ENCODE results near the gene NCF2. TPM values are rescaled to one million over a fixed set of nuclear protein-coding genes. Genes with fewer than 3 reads are reported as not detected.
"Not testable (repeated sequence)": the region's sequence is repeated elsewhere in the genome, so short reads cannot be mapped to it uniquely, and the experiment has no call there.

Gene NCF2
- total RNA-seq, 1 donor from 2014 or later, result 4.5 TPM

DNA sequence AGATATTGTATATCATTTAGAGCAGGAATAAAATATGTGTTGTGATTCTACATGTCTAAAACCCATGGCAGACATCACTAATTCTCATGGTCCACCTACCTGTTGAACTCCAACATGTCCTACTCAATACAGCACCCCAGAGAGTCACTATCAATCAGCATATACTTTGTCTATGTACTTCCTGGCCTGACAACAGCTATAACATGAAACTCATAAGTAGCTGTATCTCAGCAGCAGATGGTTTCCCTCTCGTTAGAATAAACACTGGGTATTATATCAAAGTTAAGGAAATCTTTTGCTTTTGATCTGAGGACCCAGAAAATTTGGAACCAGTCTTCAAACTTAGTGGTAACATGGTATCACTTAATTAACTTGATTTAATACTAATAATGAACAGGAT lies 29.5 kb upstream of the NCF2 start:
- intact Hi-C loops (cut with DNase I), result loop anchor here (5.0 kb wide), 1 partner anchor 337 kb away; no protein-coding TSS in a partner anchor
- DNase-seq (ENCODE audit: low spot score), result no peak

DNA sequence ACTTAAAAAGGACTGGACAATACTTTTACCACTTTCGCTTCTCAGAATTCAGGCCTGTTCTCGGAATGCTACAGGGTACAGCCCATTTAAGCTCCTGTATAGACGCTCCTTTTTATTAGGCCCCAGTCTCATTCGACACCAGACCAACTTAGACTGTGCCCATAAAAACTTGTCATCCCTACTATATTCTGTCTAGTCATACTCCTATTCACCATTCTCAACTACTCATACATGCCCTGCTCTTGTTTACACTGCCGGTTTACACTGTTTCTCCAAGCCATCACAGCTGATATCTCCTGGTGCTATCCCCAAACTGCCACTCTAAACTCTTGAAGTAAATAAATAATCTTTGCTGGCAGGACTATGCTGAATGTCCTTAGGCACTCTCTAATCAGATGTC lies 27.9 kb upstream of the NCF2 start:
- intact Hi-C loops (cut with DNase I); DNase-seq (ENCODE audit: low spot score): not testable (repeated sequence)

DNA sequence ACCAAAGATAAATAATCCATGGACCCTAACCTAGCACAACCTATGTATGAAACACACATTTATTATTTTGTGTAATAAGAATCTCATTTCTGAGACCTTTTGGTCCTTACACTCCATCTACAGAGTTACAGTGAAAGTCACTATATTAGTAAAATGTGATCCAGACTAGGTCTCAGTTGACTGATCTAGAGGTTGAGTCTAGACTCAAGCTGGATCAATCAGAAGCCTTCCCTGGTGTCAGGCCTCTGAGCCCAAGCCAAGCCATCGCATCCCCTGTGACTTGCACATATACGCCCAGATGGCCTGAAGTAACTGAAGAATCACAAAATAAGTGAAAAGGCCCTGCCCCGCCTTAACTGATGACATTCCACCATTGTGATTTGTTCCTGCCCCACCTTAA lies 22.7 kb upstream of the NCF2 start:
- DNase-seq (ENCODE audit: low spot score); intact Hi-C loops (cut with DNase I): not testable (repeated sequence)

DNA sequence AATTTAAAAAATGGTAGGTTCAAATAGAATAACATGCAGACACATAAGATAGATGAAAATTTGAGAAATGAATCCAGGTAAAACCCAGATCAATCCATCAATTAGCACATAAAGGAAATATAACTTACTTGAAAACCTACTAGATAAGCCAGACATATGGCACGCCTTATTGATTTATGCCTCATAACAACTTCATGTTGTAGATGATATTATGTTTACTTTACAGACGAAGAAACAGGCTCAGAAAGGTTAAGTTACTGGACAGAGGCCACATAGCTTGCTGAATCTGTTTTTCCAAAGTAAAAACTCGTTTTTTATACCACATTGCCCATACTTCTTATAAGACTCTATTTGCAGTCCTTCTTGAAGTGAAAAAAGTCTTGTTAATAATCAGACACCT lies 22.1 kb upstream of the NCF2 start:
- intact Hi-C loops (cut with DNase I), result no loop called here
- no peak for DNase-seq (ENCODE audit: low spot score)

DNA sequence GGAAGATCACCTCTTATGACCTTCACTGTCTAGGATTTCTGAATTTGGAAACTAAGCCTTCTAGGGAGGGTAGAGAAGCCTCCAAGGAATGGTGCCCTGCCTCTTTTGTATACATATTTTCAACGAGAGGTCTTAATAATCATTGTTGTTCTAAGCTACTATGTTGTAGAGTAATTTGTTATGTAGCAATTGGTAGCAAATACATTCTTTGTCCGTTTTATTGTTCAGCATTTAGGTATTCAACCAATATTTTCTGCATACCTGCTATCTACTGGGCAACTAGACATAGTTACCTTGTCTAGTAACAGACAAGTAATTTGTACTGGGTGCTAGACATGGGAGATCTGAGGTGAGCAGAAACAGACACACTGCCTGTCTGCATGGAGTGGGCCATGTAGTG lies 20.8 kb upstream of the NCF2 start:
- intact Hi-C loops (cut with DNase I), result no loop called here
- DNase-seq (ENCODE audit: low spot score), result no peak

DNA sequence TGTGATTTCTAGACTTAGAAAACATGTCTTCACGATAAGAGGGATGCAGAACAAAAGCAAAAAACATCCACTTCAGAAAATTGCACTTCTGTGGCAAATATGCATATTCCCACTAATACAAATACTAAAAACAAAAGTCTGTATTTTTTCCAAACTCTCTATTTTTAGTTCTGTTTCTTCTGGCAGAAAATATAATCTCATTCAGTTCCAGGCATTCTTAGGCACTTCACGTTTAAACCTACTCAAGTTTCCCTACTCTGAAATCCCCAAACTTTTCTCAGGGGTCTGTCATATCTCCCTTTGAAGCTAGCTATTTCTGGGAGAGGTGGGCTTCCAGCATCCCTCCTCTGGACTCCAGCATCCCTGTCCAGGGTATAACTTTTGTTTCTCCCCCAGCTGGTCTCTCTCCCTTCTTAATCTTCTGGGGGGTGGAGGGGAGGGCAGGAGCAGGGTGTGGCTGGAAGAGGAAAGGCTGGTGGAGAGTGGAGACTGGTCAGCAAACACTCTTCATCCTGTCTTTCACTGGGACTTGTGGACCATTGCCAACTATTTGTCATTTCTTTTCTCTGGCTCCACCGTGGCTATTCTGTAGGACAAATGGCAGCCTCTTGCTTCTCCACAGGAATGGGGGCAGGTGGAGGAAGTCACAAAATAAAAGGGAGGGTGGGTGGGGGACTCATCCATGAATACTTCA lies 19.6 kb upstream of the NCF2 start:
- intact Hi-C loops (cut with DNase I), result loop anchor here (5.0 kb wide), 1 partner anchor 68 kb away; no protein-coding TSS in a partner anchor
- DNase-seq (ENCODE audit: low spot score), result no peak

DNA sequence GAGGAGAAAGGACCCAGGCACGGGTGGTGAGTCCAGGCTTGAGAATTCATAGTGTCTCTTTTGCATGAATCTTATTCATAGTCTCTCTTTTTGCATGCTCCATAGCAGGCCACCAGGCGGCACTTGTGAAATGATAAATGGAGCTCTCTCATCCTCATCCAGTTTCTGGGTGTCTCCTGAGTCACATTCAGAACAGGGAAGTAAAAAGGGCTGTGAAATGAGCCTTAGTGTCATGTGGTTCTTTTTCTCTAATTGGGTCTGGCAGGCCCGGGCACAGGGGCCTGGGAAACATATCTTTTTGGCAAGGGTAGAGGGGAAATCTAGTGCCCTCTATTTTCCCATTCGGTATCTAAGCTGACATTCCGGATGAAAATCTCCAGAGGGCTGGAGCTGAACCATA lies 19.1 kb upstream of the NCF2 start:
- intact Hi-C loops (cut with DNase I), result loop anchor here (5.0 kb wide), 1 partner anchor 67 kb away; no protein-coding TSS in a partner anchor
- DNase-seq (ENCODE audit: low spot score), result peak; percentile 87

DNA sequence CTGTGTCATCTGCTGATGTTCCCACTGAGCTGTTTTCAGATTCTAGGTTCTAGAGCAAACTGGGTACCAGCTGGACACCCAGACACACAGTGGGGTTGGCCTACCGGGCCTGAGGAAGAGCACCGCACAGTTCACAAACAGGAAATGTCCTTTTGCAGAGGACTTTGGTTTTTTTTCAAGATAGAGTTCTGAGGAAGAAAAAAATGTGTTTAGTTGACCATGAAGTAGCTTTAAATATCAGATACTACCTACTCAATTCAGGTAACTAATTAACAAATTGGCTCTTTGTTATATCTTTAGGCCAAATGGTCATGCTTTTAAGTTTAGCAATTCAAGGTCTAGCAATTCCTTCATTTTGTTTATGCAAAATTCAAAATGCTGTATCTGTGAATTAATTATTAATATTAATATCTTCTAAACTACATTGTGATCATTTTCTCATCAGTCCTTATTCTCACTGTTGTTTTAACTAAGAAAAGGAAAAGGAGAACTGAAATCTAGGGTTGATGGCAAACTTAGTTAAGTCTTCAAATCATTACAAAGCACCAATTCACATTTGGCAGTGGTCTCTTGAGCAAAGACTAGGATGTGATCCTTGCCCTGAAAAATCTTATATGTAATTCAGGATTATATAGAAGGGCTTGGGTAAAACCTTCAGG lies 17.2 kb upstream of the NCF2 start:
- intact Hi-C loops (cut with DNase I), result loop anchor here (5.0 kb wide), 1 partner anchor 65 kb away; no protein-coding TSS in a partner anchor
- no peak for DNase-seq (ENCODE audit: low spot score)

DNA sequence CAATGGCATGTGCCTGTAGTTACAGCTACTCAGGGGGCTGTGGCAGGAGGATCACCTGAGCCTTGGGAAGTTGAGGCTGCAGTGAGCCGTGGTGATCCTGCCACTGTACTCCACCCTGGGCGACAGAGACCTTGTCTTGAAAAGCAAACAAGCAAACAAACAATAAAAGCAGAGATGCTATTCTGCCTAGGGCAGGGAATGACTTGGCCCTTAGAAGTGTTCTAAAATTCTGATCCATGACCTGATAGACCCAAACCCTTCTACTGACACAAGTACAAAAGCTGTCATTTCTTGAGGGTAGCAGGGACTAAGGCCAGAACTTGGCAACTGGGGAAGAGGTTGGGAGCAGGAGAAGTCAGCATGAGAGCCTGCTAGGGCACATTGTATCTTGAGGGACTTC lies 15.6 kb upstream of the NCF2 start:
- intact Hi-C loops (cut with DNase I), result loop anchor here (5.0 kb wide), 1 partner anchor 64 kb away; no protein-coding TSS in a partner anchor
- DNase-seq (ENCODE audit: low spot score), result no peak

DNA sequence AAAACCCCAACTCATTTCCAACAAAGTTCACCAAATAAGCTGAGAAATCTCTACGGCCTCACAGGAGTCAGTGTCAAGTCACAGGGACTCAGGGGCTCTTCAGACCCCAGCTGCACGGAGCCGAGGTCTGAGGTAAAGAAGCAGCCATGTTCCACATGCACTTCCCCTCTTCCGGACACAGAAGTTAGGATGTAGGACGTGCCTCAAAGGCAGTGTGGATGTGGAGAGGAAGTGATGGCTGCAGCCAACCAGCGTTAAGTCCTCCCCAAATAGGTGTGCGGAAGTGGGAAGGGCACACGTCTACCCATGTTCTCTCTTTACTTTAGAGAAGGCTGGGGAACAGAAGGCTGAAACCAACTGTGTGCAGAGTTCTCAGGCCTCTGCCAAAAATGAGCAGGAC lies 14.6 kb upstream of the NCF2 start:
- intact Hi-C loops (cut with DNase I), result loop anchor here (5.0 kb wide), 1 partner anchor 63 kb away; no protein-coding TSS in a partner anchor
- peak; percentile 90 for DNase-seq (ENCODE audit: low spot score)

DNA sequence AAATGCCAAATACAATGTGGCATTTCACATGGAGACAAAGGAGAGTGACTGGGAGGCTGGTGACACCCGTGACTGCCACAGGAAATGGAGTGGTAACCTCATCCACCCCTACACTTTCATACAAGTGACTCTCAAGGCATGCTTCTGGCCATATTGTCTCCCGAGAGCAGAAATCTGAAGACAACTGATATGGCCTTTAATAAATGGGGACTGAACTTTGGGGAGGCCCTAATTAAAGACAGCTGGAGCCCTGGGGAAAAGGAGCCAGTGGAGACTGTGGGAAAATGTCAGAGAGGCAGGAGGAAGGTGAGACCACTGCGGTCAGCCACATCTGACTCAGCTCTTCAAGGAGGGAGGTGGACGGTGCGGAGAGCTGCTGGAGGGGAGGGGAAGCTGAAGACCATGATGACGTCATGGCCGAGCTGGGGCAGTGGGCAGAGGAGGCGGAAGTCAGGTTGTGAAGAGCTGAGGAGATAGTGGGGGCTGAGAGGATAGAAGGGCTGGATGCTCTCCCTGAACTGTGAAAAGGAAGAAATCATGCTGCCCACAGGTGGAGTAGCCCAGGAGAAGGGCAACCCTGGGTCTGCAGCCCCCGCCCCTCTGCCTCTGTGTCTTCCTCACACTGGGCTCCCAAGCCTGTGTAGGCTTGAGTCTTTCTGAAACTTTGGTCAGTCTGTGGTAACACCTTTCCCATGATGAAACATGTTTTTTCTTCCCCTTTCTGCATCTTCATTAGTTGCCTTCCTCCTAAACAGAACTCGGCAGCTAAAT lies 14.0 kb upstream of the NCF2 start:
- DNase-seq (ENCODE audit: low spot score), result peak; percentile 93

DNA sequence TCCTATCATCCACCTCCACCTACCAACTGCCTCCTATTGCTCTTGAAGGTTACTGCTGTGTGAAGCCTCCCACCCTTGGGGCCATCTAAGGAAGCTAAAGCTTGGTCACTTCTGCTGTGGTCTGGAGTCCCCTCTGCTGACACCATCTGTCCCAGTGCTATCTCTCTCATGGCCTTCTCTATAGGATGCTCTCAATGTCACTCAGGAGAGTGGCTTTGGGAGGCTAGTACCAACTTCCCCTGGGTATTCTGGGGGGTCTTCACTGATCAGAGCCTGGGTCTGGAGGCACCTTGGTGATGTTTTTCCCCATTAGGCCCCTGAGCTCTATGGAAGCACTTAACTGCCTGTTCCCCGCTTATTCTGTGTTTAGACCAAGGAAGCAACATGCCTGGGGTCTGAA lies 12.3 kb upstream of the NCF2 start:
- intact Hi-C loops (cut with DNase I), result no loop called here
- no peak for DNase-seq (ENCODE audit: low spot score)

More for the DNA sequence above, 14.0 kb upstream of the NCF2 start:
- intact Hi-C loops (cut with DNase I), result no loop called here

DNA sequence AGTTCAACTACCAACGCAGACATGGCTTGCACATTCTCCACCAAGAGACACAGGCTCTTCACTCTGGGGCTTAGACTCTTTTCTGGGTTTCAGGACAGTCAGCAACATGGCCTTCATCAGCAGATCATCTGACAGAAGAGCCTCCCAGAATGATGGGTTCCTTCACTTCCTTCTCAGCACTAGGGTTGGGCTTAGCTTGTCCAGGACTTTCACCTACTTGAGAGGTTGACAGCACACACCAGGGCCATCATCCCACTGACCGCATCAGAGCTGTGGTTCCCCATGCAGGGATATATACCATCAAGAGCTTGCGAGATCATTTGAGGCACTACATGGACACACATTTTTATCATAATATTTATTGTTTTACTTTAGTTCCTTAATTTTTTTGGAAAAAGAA lies 10.4 kb upstream of the NCF2 start:
- intact Hi-C loops (cut with DNase I), result no loop called here

DNA sequence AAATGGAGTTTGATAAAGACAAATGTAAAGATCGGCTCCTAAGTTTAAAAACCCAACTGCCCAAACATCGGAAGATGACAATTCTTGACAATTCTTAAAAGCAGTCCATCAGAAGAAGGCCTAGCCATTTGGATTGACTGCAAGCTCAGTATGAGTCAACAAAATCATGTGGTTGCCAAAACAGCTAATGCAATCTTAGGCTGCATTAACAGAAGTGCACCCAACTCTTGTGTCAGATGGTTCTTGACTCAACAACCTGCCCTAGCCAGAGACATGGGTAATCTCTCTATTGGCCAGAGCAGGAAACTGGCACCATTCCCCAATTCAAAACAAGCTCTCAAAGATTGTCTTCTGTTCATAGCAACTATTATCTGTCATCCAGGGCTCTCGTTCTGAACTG lies 9.9 kb upstream of the NCF2 start:
- intact Hi-C loops (cut with DNase I), result no loop called here
- DNase-seq (ENCODE audit: low spot score), result no peak

More for the DNA sequence above, 10.4 kb upstream of the NCF2 start:
- DNase-seq (ENCODE audit: low spot score), result no peak

DNA sequence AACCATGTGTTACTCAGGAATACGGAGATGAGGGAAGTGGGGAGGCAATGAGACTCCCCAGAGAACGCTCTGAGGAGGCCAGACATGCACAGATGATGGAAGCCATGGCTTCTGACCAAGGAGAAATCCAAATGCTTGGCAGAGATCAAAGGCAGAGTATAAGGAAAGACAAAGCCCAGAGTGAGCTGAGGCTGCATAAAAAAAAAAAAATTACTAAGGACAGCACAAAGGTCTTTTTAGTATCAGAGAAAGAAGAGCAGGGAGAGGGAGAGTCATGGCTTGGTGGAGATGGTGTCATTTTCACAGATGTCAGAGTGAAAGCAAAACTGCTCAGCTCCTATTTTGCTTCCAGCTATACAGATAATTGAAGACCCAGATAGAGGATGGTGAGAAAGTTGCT lies 8.1 kb upstream of the NCF2 start:
- no peak for DNase-seq (ENCODE audit: low spot score)
- intact Hi-C loops (cut with DNase I), result no loop called here

DNA sequence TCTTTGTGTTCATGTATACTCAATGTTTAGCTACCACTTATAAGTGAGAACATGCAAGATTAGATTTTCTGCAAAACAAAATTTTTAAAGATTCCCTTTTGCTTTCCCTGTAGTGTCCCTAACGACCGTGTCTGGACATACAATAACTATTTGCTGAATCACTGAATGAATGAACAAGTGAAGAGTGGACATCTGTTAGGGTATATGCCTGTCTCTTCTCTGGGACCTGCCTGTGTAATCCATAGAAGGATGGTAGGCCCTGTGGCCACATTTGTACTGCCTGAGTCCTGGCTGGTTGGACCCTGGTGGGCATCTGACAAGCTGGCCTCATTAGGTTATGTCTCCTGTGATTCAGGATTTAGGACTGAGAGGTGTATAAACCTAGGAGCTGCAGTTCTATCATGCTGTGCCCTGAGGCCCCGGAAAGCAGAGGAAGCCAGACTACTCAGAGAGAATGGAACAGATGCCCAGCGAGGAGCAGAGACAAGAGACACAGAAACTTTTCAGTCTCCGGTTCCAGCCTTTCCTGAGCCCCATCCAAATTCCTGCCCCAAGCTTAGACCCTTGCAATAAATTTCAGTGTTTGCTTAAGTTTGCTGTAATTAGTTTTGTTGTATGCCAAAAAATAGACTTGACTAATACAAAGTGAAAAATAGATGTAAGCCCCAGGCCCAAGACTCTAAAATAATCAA lies 7.5 kb upstream of the NCF2 start:
- DNase-seq (ENCODE audit: low spot score), result no peak
- intact Hi-C loops (cut with DNase I), result no loop called here

DNA sequence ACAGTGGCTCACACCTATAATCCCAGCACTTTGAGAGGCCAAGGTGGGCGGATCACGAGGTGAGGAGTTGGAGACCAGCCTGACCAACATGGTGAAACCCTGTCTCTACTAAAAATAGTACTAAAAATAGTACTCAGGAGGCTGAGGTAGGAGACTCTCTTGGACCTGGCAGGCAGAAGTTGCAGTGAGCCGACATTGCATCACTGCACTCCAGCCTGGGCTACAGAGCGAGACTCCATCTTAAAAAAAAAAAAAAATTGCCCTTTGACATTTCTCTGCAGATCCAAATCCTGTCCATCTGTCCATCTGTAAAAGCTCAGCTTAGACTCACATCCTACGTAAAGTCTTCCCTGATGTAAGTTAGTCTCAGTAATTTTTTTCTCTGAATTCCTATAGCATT lies 6.2 kb upstream of the NCF2 start:
- no peak for DNase-seq (ENCODE audit: low spot score)
- intact Hi-C loops (cut with DNase I), result no loop called here

DNA sequence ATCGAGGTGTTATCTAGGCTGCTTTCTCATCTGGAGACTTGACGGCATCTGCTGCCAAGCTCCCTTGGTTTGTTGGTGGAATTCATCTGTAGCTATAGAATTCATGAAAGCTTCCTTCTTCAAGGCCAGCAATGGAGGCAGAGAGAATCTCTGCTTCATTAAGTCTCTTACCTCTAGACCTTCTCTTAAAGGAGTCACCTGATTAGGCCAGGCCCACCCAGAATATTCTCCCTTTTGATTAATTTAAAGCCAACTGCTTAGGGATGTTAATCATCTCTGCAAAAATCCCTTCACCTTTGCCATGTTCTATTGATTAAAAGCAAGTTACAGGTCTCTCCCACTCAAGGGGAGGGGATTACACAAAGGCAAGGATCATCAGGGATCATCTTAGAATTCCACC lies 5.3 kb upstream of the NCF2 start:
- DNase-seq (ENCODE audit: low spot score), result no peak
- intact Hi-C loops (cut with DNase I), result no loop called here

DNA sequence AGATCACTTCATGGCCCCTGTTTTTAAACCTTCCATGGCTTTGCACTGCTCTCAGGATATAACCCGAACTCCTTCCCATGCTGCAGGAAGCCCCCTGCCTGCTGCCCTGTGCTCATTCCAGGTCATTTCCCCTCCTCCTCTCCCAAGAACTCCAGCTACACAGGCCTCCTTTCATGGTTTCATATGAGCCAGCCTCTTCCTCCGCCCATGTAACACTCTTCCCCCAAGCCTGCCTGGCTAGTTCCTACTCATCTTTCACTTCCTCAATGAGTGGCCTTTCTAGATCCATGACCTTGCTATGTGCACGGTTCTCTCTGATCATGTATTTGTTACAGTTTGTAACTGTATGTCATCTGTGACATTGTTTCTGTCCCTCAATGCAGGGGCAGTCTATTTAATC lies 3.1 kb upstream of the NCF2 start:
- no peak for DNase-seq (ENCODE audit: low spot score)
- intact Hi-C loops (cut with DNase I), result no loop called here

DNA sequence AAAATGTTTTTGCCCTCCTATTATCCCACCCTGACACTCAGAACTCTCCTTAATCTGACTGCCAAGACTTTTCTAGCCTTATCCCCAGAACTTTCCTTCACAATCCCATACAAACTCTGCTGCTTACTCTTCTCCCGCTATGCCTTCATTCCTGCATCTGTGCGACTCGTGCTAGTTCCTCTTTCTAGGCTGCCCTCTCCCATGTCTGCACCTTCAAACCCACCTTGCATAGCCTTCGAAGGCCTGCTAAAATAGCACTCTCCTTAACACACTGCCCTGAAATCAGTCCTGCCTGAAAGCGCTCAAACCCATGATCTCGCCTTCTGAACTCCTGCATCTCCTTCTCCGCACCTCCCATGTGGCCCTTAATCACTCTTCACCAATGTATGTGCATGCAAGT lies 2.5 kb upstream of the NCF2 start:
- DNase-seq (ENCODE audit: low spot score), result no peak
- intact Hi-C loops (cut with DNase I), result no loop called here
